Measurements from ENCODE around the gene LIG3.
"Not testable (repeated sequence)": the region's sequence is repeated elsewhere in the genome, so short reads cannot be mapped to it uniquely, and the experiment has no call there.

LIG3 gene

DNA sequence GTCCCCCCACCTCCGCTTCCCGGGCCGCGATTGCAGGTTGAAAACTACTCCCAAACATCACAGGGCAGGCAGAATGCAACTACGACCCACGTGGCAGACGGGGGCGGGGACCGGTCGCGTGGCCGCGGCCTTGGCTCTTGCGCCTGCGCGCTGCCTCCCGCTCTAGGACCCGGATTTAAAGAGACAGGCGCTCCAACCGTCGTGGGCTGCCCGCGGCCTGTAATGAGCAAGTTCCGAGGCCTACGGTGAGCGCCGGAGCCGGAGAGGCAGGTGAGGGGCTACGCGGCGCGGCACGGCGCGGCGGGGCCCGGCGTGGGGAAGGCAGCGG, at the start of gene LIG3:
LIG3 (plus strand) TSS at position 160 of the 328 bp plus-strand sequence. CDS start 2,494 bp downstream, outside the sequence.
- peak; percentile 94 for DNase-seq

DNA sequence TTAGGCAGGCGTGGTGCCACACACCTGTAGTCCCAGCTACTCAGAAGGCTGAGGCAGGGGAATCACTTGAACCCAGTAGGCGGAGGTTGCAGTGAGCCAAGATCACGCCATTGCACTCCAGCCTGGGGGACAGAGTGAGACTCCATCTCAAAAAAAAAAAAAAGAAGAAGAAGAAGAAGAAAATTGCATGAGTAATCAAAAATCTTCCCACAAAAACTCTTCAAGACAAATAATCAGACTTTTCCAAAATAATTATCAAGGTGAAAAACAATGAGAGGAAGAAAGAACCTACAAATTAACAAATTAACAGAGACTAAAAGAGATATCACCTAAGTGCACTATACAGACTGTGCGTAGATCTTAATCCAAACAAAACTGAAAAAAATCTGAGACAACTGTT, 29.5 kb upstream of the LIG3 start:
- DNase-seq, result not testable (repeated sequence)

DNA sequence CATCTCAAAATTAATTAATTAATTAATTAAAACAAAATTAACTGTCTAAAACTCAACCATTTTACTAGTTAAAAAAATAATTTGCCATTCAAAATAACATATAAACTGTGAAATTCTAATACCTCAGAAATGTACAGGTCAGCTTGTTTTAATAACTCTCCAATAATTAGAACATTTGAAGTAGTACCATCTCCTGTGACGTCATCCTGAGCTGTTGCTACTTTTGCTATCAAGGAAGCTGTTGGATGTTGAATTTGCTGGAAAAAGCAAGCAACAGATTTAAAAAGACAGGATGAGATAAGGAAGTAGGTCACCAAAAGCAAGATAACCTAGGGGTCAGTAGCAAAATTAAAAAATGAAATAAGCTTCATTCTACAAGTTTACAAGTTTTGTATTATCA, 21.9 kb upstream of the LIG3 start:
- DNase-seq, result no peak

DNA sequence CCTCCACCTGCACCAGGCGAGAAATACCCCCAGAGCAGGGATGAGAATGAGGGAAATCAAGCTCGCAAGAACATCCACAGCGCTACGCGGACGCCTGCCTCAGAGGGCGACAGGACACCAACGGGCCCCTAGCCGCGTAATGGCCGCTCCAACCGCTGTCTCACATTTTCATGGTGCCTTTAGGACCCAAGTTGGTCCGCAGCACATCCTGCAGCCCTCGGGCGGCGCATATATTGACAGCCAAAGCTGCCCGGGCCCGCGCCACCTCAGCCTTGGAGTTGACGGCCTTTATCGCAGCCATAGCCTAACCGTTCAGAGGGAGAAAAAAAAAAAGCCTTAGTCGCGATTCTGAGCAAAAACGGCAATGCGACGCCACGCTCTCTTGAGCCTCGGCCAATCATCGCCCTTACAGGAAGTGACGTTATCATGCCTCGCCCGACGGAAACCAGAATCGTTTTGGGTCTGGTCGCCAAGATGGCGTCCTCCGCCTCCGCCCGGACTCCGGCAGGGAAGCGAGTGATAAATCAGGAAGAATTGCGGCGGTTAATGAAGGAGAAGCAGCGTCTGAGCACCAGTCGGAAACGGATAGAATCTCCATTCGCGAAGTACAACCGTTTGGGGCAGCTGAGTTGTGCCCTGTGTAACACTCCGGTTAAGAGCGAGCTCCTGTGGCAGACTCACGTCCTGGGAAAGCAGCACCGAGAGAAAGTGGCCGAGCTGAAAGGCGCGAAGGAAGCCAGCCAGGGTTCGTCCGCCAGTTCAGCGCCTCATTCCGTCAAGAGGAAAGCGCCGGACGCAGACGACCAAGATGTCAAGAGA, 19.0 kb upstream of the LIG3 start, which contains the start of the genes CCT6B and ZNF830:
CCT6B (minus strand) TSS at position 368 of the 819 bp plus-strand sequence; CDS start at position 301, 67 bp downstream.
ZNF830 (plus strand) TSS at position 448 of the 819 bp plus-strand sequence; CDS start at position 475, 27 bp downstream.
- DNase-seq, result peak; percentile 94

DNA sequence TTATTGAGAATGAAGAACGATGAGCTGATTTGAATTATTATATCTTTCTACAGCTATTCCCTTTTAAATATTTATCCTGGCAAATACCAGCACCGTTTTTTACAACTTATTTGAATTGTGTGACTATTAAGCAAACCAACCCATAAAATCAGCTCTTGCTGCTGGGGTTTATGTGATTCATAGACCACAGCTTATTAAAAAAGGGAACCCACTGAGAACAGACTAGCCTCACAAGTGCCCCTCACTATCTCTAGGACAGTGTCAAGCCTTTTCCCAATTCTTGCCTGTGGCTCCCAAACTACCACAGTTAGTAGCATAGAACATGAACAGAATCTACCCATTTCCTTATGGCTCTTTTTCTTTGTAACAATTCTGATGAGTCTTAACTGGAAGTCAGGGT, 6.1 kb upstream of the LIG3 start:
- DNase-seq, result no peak

DNA sequence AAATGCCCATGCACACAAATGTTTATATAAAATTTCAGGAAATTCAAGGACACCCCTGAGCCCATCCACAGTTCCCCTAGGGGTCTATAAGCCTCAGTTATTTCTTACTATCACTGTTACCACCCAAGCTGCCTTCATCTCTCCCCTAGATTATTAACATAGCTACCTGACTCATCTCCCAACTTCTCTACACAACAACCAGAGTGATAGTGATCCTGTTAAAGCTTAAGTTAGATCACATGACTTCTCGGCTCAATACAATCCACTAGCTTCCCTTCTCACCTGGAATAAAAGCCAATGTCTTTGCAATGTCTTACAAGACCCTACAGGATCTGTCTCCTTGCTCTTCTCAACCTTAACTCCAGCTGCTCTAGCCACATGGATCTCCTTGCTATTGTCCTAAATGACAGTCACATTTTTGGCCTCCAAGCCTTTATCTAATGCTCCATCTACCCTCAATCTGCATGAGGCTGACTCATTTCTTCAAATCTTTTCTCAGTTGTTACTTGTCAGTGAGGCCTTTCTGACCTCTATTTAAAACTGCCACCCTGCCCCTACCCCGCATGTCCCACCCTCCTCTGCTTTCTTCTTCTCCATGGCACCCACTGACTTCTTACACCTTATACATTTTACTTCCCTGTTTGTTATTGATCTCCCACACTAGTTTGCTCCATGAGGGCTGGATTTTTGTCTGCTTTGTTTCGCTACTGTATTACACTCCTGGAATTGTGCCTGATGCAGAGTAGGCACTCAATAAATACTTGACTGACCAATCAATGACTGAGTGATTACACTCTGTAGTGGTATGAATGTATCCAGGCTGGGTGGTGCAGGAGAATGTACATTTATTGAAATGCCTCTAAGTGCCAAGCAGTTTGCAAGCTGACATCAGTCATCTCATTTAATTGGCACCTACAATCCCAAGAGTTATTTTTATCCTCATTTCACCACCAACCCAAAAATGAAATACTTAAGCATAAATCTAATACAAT, 5.2 kb upstream of the LIG3 start:
- no peak for DNase-seq

DNA sequence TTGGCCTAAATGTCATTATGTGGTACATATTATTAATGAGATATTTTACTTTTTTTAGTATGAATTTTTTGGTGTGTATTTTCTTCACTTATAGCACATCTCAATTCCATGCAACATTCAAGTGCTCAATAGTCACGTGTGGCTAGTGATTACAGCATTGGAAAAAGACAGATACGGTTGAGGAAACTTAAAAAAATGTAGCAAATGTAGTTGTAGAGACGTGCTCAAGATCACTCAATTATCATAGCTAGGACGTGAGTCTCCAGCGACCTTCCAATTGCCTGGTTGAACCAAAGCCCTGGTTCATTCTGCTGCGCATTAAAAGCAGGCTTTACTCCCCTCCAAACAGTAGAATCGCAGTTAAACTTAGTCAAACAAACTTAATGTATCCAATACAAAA, 1.2 kb upstream of the LIG3 start:
- no peak for DNase-seq

DNA sequence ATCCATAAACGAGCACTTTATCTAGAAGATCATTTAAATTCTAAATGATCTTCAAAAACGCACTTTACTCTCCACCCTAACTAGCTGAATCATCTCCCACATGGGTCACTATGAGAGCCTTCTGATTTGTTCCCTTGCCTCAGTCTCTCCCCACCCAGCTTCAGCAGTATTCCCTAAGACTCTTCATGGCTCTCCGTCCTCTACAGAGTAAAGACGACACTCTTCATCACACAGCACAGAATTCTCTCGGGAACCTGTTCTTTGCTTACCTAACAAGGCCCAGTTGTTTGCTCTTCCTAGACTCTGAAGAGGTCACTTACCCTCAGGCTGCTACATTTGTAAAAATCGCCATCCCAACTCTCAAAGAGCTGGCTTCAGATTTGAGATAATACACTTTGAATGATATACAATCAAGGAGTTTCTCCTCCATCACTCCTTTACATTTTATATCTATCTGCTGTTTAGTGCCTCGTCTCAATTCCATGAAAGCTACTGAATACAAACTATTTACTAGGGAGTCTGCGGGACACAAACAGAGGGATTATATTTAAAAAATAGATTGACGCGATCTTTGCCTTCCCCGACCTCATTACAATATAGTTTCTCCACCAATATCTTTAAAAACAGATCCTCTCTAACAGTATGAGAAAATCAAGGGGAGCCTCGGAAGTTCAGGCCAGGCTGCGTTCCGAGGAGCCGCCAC, 511 bp upstream of the LIG3 start:
- no peak for DNase-seq

DNA sequence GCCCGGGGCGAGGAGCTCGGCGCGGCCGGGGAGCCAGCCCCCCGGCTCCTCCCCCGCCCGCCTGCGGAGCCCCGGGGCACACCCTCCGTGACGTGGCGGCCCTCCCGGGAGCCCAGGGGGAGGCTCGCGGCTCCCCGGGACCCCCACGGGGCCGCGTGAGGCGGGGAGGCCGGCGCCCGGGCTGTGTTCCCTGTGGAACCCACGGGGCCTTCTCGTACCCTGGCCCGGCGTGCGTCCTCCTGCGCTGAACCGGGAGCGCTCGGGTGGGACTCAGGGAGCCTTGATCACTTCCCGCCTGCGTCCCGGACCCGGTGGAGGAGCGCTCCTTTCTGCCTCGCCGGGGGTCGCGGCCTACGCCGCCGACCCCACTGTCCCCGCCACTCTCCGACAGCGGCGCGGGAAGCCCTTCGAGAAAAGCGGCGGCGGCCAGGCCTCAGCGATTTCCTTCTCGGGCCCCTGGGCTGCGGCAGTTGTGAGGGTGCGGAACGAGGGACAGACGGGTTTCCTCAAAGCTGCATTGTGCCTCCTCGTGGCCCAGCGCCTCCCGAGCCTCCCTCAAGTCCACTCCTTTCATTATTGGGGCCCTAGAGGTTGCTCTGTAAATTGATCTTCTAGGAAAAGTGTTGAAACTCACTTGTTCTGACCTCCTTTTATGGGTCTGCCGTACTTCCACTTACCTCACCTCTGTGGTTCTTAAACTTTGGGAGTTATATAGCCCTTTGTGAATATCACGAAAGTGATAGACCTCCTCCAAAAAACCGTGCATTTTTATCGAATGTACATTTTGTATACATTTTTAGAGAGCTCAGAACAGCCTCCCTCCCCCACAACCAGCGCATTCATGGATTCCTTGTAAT, 597 bp downstream of the LIG3 start:
- peak; percentile 87 for DNase-seq

DNA sequence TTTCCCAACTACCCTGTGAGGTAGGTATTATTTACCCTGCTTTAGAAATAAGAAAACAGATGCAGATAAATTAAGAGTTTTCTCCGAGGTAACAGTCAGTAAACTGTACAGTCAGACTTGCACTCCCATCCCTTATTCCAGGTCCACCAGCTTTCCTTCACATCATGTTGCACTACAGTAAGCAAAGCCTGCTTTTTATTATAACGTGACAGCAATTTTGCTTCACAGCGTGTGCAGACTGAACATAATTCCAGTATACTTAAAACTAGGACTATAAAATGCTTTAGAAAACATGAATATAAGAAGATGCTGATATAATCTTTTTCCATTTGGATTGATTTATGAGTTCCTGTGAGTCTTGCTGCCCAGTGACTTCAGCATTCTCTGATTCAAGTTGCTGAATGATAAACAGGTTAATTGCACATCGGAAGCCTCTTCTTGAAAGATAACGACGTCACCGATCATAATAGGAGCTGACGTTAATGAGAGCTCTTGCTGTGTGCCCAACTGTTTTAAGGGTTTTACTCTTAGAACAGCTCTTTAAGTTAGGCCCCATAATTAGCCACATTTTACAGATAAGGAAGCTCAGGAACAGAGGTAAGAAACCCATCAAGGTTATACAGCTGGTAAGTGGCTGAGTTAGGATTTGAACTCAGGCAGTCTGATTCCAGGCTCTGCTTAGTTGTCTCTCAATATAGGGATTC, 1.4 kb downstream of the LIG3 start:
- peak; percentile 29 for DNase-seq

DNA sequence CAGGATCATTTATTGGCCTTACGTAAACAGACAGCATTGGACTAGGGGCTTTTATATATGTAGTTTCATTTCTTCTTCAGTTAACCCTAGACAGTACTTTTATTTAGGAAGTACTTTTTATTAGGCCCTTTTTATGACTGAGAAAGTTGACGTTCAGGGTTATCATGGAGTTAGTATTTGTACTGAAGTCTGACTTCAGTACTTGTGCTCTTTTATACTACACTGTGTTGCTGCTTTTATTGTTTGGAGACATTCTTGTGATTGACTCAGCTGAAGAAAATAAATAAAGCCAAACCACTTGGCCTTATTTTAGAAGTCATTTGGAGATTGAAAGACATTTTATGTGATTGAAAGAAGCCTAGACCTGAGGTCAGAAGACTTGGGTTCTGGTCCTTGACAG, 6.9 kb downstream of the LIG3 start:
- DNase-seq, result no peak

DNA sequence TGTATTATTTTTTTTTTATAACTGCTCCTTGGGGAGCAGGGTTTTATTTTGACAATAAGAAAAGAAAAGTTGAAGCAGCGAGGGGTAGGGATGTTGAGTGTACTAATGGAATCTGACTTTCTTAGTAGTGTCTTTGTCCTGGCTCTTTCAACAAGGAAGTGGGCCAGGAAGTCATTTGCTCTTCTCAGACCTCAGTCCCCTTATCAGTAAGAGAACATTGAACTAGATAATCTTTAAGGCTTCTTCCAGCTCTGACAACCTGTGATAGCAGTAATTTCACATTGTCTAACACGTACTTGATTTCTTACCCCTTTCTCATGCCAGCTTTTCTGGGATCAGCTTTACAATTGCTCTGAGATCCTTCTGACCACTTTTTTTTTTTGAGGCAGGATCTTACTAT, 8.3 kb downstream of the LIG3 start:
- DNase-seq, result no peak

DNA sequence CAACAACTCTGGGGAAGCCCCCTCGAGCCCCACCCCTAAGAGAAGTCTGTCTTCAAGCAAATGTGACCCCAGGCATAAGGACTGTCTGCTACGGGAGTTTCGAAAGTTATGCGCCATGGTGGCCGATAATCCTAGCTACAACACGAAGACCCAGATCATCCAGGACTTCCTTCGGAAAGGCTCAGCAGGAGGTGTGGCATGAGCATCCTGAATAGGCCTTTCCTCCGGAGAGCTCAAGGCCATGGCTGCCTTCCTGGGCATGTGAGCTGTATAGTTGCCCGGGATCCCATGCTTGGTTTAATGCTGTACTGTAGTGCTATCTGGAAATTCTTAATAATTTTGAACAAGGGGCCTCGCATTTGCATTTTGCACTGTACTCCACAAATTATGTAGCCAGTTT, 9.2 kb downstream of the LIG3 start:
- DNase-seq, result no peak

DNA sequence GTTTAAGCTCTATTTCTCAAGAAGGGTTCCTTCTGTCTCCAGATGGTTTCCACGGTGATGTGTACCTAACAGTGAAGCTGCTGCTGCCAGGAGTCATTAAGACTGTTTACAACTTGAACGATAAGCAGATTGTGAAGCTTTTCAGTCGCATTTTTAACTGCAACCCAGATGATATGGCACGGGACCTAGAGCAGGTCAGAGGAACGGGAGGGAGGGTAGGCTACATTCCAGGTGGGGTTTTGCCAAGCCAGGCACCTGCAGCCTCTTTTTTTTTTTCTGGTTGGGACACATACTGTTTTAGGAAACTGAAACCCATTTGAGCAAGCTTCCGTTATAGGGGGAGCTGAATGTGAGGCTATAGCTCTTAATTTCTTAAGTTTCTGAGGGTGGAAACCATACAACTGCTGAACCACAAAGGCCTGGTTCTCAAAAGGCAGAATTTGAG, 10.6 kb downstream of the LIG3 start:
- no peak for DNase-seq

DNA sequence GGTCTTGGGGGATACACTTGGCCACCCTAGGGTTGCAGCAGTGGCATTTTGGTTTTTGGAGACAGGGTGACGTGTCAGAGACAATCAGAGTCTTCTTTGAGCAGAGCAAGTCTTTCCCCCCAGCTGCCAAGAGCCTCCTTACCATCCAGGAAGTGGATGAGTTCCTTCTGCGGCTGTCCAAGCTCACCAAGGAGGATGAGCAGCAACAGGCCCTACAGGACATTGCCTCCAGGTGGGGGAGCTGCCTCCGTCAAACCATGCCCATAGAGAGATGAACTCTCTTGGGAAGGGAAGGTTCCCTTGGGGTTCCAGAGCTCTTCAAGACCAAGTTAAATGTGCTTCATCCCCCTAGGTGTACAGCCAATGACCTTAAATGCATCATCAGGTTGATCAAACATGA, 11.3 kb downstream of the LIG3 start:
- no peak for DNase-seq

DNA sequence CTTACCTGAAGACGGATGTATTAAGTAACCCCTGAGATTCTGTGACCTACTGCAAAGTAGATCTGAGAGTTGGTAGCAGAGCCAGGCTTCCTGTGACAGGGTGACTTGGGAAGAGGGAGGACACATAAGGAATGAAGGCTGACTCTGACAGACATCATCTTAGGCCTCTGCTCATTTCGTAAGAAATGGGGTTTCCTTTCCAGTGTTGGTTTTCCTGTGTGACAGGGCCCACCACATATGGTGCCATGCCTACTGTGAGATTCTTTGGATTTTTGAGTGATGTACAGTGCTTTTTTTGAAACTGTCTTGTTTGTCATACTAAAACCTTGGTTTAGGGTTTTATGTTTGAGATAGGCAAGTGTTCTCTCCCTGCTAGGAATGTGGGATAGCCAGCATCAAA, 12.7 kb downstream of the LIG3 start:
- peak; percentile 31 for DNase-seq

DNA sequence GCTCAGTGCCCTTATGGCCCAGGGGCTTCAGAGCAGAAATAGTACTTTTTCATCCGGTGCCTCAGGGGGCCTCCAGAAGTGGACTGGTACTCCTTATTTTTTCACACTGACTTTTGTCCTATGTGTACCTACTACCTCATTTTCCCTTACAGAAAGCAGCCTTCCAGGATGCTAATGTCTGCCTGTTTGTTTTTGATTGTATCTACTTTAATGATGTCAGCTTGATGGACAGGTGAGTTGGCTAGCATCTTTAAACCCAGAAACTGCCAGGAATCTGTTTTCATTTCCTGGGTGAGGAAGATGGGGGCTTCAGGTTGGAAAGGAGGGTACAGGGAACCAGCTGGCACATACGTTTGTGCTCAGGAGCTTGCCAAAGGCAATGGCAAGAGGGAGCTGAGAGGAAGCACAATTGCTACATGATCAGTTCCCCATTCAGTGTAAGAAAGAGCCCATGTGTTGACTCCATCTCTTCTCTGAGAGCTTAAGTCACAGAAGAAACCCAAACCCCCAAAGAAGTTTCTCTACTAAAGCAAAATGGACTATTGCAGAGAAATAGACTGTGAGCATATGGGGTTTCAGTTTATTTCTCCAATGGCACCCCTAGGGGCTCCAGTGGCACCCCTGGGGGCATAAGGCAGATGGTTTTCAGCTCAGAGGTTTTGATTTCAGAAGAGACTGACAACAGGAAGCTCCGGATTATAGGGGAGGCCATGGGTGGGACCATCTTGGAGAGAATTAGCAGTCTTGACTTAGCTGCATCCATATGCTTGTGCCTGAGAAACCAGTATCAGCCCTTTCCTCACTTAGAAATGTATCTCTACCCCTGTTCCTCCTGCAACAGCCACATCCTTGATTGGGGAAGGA, 16.3 kb downstream of the LIG3 start:
- no peak for DNase-seq

DNA sequence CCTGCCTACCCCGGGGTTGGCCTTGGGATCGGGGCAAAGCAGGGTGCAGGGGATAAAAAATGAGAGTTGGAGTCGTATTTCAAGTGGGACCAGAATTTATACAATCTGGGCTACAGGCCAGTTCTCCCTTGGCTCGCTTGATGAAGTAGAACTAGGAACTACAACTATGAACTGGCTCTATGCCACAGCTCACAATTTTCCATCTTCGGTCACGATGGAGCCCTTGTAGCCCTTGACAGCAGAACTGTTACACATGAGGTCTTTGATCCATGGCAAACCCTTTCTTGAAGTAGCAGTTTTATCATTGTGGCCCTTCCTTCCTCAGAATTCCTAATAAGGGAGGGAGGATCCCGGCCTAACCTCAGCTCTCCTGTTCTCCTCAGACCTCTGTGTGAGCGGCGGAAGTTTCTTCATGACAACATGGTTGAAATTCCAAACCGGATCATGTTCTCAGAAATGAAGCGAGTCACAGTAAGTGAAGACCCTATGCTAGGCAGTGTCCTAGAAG, 17.1 kb downstream of the LIG3 start:
- no peak for DNase-seq

DNA sequence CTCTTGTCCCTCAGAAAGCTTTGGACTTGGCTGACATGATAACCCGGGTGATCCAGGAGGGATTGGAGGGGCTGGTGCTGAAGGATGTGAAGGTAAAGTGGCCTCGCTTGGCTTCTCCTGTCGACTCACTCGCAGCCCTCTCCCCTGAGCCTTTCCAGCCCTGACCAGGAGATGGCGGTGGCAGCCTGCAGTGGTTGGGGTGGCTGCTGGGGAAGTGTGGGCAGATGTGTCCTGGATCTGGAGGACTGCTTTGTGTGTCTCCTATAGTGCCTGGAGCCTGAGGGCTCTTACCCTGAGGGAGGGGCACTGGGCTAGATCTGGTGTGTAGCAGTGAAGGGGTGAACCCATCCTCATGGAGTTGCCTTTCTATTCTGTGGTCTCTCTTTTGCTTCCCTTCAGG, 17.9 kb downstream of the LIG3 start:
- peak; percentile 68 for DNase-seq

DNA sequence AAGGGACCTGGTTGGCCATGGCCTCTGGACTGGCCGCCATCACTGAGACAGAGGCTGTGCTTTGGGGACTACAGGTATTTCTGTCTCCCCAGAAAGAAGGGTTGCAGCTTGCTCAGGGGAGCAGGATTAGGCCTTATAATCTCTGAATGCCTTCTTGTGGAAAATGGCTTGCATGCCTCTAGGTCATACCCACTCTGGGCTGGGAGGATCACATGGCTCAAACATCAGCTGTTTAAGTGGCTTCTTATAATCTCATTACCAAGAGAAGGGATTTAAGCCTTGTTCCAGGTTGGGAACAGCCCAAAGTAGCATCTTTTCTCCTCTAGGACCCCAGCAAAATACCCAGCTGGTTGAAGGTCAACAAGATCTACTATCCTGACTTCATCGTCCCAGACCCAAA, 19.1 kb downstream of the LIG3 start:
- DNase-seq, result no peak
